SK-N-SH (cell line): ENCODE data around the gene NPC1. TPM values are rescaled to one million over a fixed set of nuclear protein-coding genes. Genes with fewer than 3 reads are reported as not detected.

Source experiments
- CTCF ChIA-PET: fragments of 300-600, 350-600 bp; formaldehyde crosslinking; extraction: SDS; loops from one replicate; lab custom pipeline; 2021; lab: Yijun Ruan, JAX
- POLR2A ChIA-PET: fragments of 350-600 bp; sonication (Branson Sonifier 250); formaldehyde crosslinking; extraction: SDS; loops from one replicate; lab custom pipeline; 2020; ENCODE audit warnings: antibody characterized with exemption, inconsistent platforms; lab: Yijun Ruan, JAX
- DNase-seq: peaks from one replicate; pipeline ENCODE4 v3.0.0; 2012
- H2AFZ ChIP-seq: fragments of 200-600 bp; sonication (generic); 2 replicates; pipeline ENCODE4 v1.8.1; 2016; ENCODE audit warnings: antibody characterized with exemption, mild to moderate bottlenecking, low read depth
- H3F3A ChIP-seq: fragments of 200-600 bp; sonication (generic); replicated peaks from 2 replicates; pipeline ENCODE3; 2016; ENCODE audit warnings: antibody characterized with exemption, mild to moderate bottlenecking; ENCODE audit not compliant: insufficient read depth
- H3K27ac ChIP-seq, 2 experiments: fragments of 200-500 bp in 1 of 2; fragments of 200-600 bp in 1 of 2; sonication (Bioruptor generic) in 1 of 2; sonication (generic), shearing (Covaris generic) in 1 of 2; 2 replicates each; pipeline versions ENCODE4 v1.5.1 to v1.6.1; 2014 to 2016; ENCODE audit warnings: low read depth in 2 of 2, inconsistent platforms in 1 of 2, low read length in 1 of 2, mild to moderate bottlenecking in 1 of 2, mixed read lengths in 1 of 2
- H3K27me3 ChIP-seq: fragments of 200-600 bp; sonication (generic), shearing (Covaris generic); 2 replicates; pipeline ENCODE4 v1.6.1; 2016; ENCODE audit warnings: mixed run types; ENCODE audit not compliant: insufficient read depth
- H3K36me3 ChIP-seq, 2 experiments: fragments of 200-500 bp in 1 of 2; fragments of 200-600 bp in 1 of 2; sonication (Bioruptor generic) in 1 of 2; sonication (generic) in 1 of 2; replicated peaks in 1 of 2; 2 replicates each; pipeline versions ENCODE3 to v1.5.1; 2014 to 2016; ENCODE audit warnings: low read length in 1 of 2, mild to moderate bottlenecking in 1 of 2; ENCODE audit not compliant: insufficient read depth in 2 of 2, control insufficient read depth in 1 of 2
- H3K4me1 ChIP-seq, 2 experiments: fragments of 200-500 bp in 1 of 2; fragments of 200-600 bp in 1 of 2; sonication (Bioruptor generic) in 1 of 2; sonication (generic), shearing (Covaris generic) in 1 of 2; 2 replicates each; pipeline versions ENCODE4 v1.5.1 to v1.6.1; 2014 to 2016; ENCODE audit warnings: low read depth in 1 of 2, low read length in 1 of 2, mixed run types in 1 of 2; ENCODE audit not compliant: insufficient read depth in 2 of 2, control insufficient read depth in 1 of 2
- H3K4me2 ChIP-seq: fragments of 200-600 bp; sonication (generic), shearing (Covaris generic); 2 replicates; pipeline ENCODE4 v1.6.1; 2017; ENCODE audit warnings: mixed run types
- H3K4me3 ChIP-seq, 2 experiments: fragments of 200-500 bp in 1 of 2; fragments of 200-600 bp in 1 of 2; sonication (Bioruptor generic) in 1 of 2; sonication (generic), shearing (Covaris generic) in 1 of 2; 2 replicates each; pipeline versions ENCODE4 v1.5.1 to v1.8.1; 2014 to 2016; ENCODE audit warnings: low read depth in 2 of 2, inconsistent platforms in 1 of 2, low read length in 1 of 2, mild to moderate bottlenecking in 1 of 2, mixed read lengths in 1 of 2, moderate library complexity in 1 of 2
- H3K79me2 ChIP-seq: fragments of 200-600 bp; sonication (generic); 2 replicates; pipeline ENCODE4 v1.8.1; 2017; ENCODE audit warnings: mild to moderate bottlenecking; ENCODE audit not compliant: insufficient read depth
- H3K9ac ChIP-seq: fragments of 200-600 bp; sonication (generic); 2 replicates; pipeline ENCODE4 v1.6.1; 2017; ENCODE audit warnings: mixed run types
- H3K9me2 ChIP-seq: fragments of 200-600 bp; sonication (generic); 2 replicates; pipeline ENCODE4 v1.6.1; 2017; ENCODE audit warnings: mixed run types
- H3K9me3 ChIP-seq: fragments of 200-600 bp; sonication (generic); 2 replicates; pipeline ENCODE4 v1.6.1; 2017; ENCODE audit warnings: mixed run types, mild to moderate bottlenecking, moderate library complexity
- H4K20me1 ChIP-seq: fragments of 200-600 bp; sonication (generic); 2 replicates; pipeline ENCODE4 v1.6.1; 2017; ENCODE audit warnings: mild to moderate bottlenecking, mixed run types; ENCODE audit not compliant: insufficient read depth
- CTCF ChIP-seq: fragments of 200-600 bp; sonication (generic); IDR thresholded peaks from 2 replicates; pipeline ENCODE4 v1.6.1; 2017; ENCODE audit warnings: antibody characterized with exemption, mild to moderate bottlenecking, moderate library complexity
- EZH2phosphoT487 ChIP-seq: fragments of 200-600 bp; sonication (generic); IDR thresholded peaks from 2 replicates; pipeline ENCODE4 v1.6.1; 2017; ENCODE audit warnings: low read depth, mixed run types, mild to moderate bottlenecking, antibody characterized with exemption, moderate library complexity, borderline replicate concordance
- FOSL2 ChIP-seq: IDR thresholded peaks from 2 replicates; pipeline ENCODE4 v1.4.0; 2012; ENCODE audit warnings: low read depth, mild to moderate bottlenecking, moderate library complexity, borderline replicate concordance
- GATA2 ChIP-seq: sonication (generic); formaldehyde crosslinking; IDR thresholded peaks from 2 replicates; pipeline ENCODE4 v1.5.0; 2020; ENCODE audit warnings: mild to moderate bottlenecking, missing genetic modification reagents
- USF2 ChIP-seq: fragments of 150-350 bp; IDR thresholded peaks from 2 replicates; pipeline ENCODE4 v1.6.1; 2017; ENCODE audit warnings: antibody characterized with exemption, low read length, low read depth, borderline replicate concordance
- WGBS: methylation state at CpG from one replicate; pipeline ENCODE4 v1.1.6; 2017; ENCODE audit warnings: low lambda C conversion rate; 5-methylcytosine and 5-hydroxymethylcytosine counted together
- polyA plus RNA-seq, 3 experiments: library from polyadenylated mRNA; depleted of rRNA; stranded (reverse); fragments of >200 nt; gene quantifications; 2 replicates each; pipeline ENCODE4 v1.2.3, GENCODE V29; 2012
- TF ChIP-seq, protein P1 (sequence below): fragments of 150-350 bp; IDR thresholded peaks from 2 replicates; pipeline ENCODE4 v1.6.1; 2016; ENCODE audit warnings: mild to moderate bottlenecking, low read depth, low read length

NPC1 gene
- polyA plus RNA-seq, 1 of the 3 experiments (the other 2 are of a cell fraction): 23.9 TPM

- no peak for TF ChIP-seq CTCF
- TF ChIP-seq, protein P1, sequence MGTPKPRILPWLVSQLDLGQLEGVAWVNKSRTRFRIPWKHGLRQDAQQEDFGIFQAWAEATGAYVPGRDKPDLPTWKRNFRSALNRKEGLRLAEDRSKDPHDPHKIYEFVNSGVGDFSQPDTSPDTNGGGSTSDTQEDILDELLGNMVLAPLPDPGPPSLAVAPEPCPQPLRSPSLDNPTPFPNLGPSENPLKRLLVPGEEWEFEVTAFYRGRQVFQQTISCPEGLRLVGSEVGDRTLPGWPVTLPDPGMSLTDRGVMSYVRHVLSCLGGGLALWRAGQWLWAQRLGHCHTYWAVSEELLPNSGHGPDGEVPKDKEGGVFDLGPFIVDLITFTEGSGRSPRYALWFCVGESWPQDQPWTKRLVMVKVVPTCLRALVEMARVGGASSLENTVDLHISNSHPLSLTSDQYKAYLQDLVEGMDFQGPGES: no peak
These were observed 37.6 kb downstream of the NPC1 start (continued) for GRCh38 chr18:23548719-23549118.

DNA sequence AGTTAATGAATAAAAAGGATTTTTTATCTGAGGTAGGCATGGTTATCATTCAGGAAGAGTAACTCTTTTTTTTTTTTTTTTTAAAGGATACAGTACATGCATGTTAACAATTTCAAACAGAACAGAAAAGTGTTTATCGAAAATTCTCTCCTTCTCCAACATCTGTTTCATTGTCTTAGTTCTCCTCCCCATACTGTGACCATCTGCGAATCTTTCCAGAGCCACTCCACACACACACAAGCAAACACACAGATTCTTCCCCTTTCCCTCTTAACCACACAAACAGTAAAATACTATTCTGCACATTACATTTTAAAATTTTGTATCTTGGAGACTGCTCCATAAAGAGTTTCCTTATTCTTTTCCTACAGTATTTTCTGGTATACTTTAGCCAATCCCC is 38.0 kb downstream of the NPC1 start:
- 87% methylated on average over 2 of the region's 2 CpGs for WGBS
- Histone ChIP-seq H3K9ac (no peak overlapping the region), H3K79me2 (no peaks in the 10 kb centered on the region), H3K36me3 (peaks cover 30 to 46% of the 10 kb centered on the region in 2 experiments), H4K20me1 (no peaks in the 10 kb centered on the region), H3K9me3 (no peaks in the 10 kb centered on the region), H3K27ac (no peak overlapping the region), H3K4me2 (no peak overlapping the region), H3K9me2 (no peaks in the 10 kb centered on the region), H3K4me1 (no peaks in the 10 kb centered on the region), H3F3A (no peaks in the 10 kb centered on the region), H2AFZ (no peak overlapping the region), H3K4me3 (no peak overlapping the region), H3K27me3 (no peaks in the 10 kb centered on the region)
- ChIA-PET CTCF (interaction anchor here (0.7 to 1.2 kb wide), 2 partner anchors 32 to 215 kb away, joined by 3 to 6 read pairs; no protein-coding TSS in a partner anchor), POLR2A (interaction anchor here (0.6 kb wide), 1 partner anchor 25 kb away, joined by 3 read pairs; no protein-coding TSS in a partner anchor)
- DNase-seq: no peak
- TF ChIP-seq FOSL2: no peak

DNA sequence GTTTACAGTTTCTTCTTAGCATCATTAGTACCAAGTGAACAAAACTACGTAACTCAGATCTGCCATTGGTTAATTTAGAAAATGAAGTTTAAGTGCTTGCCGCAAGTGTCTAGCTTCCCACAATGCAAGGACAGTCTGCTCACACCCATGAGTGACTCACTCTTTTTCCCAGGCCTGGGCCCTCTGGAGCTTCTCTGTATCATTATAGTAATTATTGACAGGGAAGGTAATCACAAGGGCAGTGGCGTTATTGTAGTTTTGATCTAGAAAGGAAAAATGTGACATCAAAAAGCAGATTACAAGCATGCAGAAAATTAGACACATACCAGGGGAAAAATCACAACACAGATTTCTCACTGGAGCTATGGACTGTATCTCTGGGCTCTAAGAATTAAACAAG is 38.5 kb downstream of the NPC1 start:
- Histone ChIP-seq H3K9ac (no peak overlapping the region), H3K4me1 (no peaks in the 10 kb centered on the region), H3F3A (no peaks in the 10 kb centered on the region), H3K36me3 (peaks cover 27 to 50% of the 10 kb centered on the region in 2 experiments), H3K9me3 (no peaks in the 10 kb centered on the region), H3K27ac (no peak overlapping the region), H3K79me2 (no peaks in the 10 kb centered on the region), H3K4me3 (no peak overlapping the region), H2AFZ (no peak overlapping the region), H3K27me3 (no peaks in the 10 kb centered on the region), H3K4me2 (no peak overlapping the region), H4K20me1 (no peaks in the 10 kb centered on the region), H3K9me2 (no peaks in the 10 kb centered on the region)
- CTCF ChIA-PET: interaction anchor here (0.6 to 1.2 kb wide), 4 partner anchors 16 to 215 kb away, joined by 3 to 6 read pairs (median 4); no protein-coding TSS in a partner anchor
- 73% methylated on average over 3 of the region's 3 CpGs for WGBS
- TF ChIP-seq FOSL2 (0 out of 2 replicates have a peak, but pooled peaks have one; percentile 16), EZH2phosphoT487 (no peak), USF2 (no peak), GATA2 (CRISPR knock-in tag) (no peak)
- POLR2A ChIA-PET: interaction anchor here (0.6 kb wide), 1 partner anchor 24 kb away, joined by 3 read pairs; no protein-coding TSS in a partner anchor
- no peak for DNase-seq
